Stimulated activated naive CD4-positive, alpha-beta T cell (primary cell): ENCODE results near the gene PTPRF.

Experiments
- DNase-seq, 6 experiments: peaks; one replicate each; lab custom pipeline; 2025; lab: John Stamatoyannopoulos, UW

Gene PTPRF

GRCh38 chr1:43664369-43664768, 133.7 kb downstream of the PTPRF start:
- no peak for DNase-seq

- no peak for DNase-seq
Observed at GRCh38 chr1:43666608-43667007, 135.9 kb downstream of the PTPRF start.

- DNase-seq, result no peak
Observed at GRCh38 chr1:43668956-43669355, 138.3 kb downstream of the PTPRF start.

- no peak for DNase-seq
Observed at GRCh38 chr1:43669878-43670277, 139.2 kb downstream of the PTPRF start.

- no peak for DNase-seq
Observed at GRCh38 chr1:43671193-43671592, 140.5 kb downstream of the PTPRF start.

GRCh38 chr1:43671626-43672330, 141.1 kb downstream of the PTPRF start:
- DNase-seq, result no peak

GRCh38 chr1:43673261-43673660, 142.6 kb downstream of the PTPRF start:
- DNase-seq, result no peak
